PC-3 (cell line): ENCODE measurements around the gene KDM4B.

ENCODE experiments used
- EZH2 ChIP-seq: fragments of 300-600 bp; sonication (generic); IDR thresholded peaks from one replicate; pipeline ENCODE4 v1.6.1; 2017; ENCODE audit warnings: antibody characterized with exemption, mild to moderate bottlenecking, low read length; ENCODE audit not compliant: unreplicated experiment
- TF ChIP-seq, protein P1 (sequence below): fragments of 300-600 bp; sonication (generic); conservative IDR thresholded peaks from 2 replicates; pipeline ENCODE4 v1.5.1; 2017; ENCODE audit warnings: antibody characterized with exemption, low read depth, mild to moderate bottlenecking, low read length

DNA sequence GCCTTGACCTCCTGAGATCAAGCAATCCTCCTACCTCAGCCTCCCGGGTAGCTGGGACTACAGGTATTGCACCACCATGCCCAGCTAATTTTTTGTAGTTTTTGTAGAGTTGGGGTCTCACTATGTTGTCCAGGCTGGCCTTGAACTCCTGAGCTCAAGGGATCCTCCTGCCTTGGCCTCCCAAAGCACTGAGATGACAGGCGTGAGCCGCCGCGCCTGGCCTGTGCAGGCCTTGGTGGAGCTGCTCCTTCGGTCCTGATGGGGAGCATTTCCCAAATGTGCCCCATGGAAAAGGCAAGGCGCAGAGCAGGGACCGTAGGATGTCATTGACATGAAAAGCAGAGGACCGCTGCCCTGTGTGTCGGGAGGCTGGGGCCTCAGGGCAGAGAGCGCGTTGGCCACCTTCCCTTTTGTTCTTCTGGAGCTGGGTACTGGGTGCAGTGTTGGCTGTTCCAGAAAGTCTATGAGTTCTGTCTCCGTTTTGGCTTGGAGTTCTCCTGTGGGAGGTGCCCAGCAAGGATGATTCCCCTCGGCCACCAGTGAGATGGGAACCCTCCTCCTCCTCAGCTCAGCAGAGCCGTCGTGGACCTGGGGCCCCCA lies 128.5 kb downstream of the KDM4B start:
- TF ChIP-seq EZH2: no peak
- TF ChIP-seq, protein P1, sequence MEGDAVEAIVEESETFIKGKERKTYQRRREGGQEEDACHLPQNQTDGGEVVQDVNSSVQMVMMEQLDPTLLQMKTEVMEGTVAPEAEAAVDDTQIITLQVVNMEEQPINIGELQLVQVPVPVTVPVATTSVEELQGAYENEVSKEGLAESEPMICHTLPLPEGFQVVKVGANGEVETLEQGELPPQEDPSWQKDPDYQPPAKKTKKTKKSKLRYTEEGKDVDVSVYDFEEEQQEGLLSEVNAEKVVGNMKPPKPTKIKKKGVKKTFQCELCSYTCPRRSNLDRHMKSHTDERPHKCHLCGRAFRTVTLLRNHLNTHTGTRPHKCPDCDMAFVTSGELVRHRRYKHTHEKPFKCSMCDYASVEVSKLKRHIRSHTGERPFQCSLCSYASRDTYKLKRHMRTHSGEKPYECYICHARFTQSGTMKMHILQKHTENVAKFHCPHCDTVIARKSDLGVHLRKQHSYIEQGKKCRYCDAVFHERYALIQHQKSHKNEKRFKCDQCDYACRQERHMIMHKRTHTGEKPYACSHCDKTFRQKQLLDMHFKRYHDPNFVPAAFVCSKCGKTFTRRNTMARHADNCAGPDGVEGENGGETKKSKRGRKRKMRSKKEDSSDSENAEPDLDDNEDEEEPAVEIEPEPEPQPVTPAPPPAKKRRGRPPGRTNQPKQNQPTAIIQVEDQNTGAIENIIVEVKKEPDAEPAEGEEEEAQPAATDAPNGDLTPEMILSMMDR: no peak
